ENCODE data around the gene LGALS9B.
"Not testable (repeated sequence)": the region's sequence is repeated elsewhere in the genome, so short reads cannot be mapped to it uniquely, and the experiment has no call there.

DNA sequence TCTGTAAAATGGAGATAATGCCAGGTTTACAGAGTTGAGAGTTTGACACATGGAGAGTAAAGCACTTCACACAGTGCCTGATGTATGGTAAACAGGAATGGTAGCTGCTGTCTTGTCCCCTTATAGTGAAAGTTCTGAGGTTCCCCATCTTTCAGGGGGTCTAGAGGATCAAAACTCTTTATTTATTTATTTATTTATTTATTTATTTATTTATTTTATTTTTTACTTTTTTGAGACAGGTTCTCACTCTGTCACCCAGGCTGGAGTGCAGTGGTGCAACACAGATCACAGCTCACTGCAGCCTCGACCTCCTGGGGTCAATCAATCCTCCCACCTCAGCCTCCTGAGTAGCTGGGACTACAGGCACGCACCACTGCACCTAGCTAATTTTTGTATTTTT, 40.1 kb downstream of the LGALS9B start:
- not testable (repeated sequence) for TF ChIP-seq CTCF (IDR thresholded peaks at IDR 0.05; ENCODE audit: control extremely low read depth in 1 of 3, insufficient read depth in 1 of 3, low read depth in 1 of 3, low read length in 3 of 3); YY1 (IDR thresholded peaks at IDR 0.05; ENCODE audit: low read depth, low read length); MAX (IDR thresholded peaks at IDR 0.05); EZH2 (IDR thresholded peaks at IDR 0.05; ENCODE audit: low read depth, low read length, severe bottlenecking); CHD1 (IDR thresholded peaks at IDR 0.05; ENCODE audit: low read depth, low read length)
